ENCODE results near the gene TBKBP1. TPM values are rescaled to one million over a fixed set of nuclear protein-coding genes. Genes with fewer than 3 reads are reported as not detected.

Gene TBKBP1
- total and polyA plus RNA-seq, 4 donors, result 0.25 to 2.0 (median 1.5) TPM

GRCh38 chr17:47718634-47719405 is 24.9 kb downstream of the TBKBP1 start:
- H3K36me3 ChIP-seq (ENCODE audit: control insufficient read depth in 4 of 4, insufficient read depth in 3 of 4, low read depth in 1 of 4, low read length in 3 of 4), result no peaks in the 10 kb centered on the region
- TF ChIP-seq EGR1 (IDR thresholded peaks at IDR 0.05; ENCODE audit: low read depth in 2 of 2) (no peak), TAF1 (conservative IDR thresholded peaks at IDR 0.05) (no peak), REST (IDR thresholded peaks at IDR 0.05) (no peak), GABPA (IDR thresholded peaks at IDR 0.05 in 1 of 2, conservative IDR thresholded peaks at IDR 0.05 in 1 of 2) (no peak), HNF4G (IDR thresholded peaks at IDR 0.05) (no peak), JUND (IDR thresholded peaks at IDR 0.05) (no peak), RXRA (IDR thresholded peaks at IDR 0.05) (no peak), YY1 (IDR thresholded peaks at IDR 0.05) (no peak), FOXA1 (IDR thresholded peaks at IDR 0.05) (no peak), ATF3 (IDR thresholded peaks at IDR 0.05) (no peak), SP1 (IDR thresholded peaks at IDR 0.05) (no peak), NR2F2 (IDR thresholded peaks at IDR 0.05) (no peak), HNF4A (conservative IDR thresholded peaks at IDR 0.05) (no peak), ZBTB33 (IDR thresholded peaks at IDR 0.05) (no peak), CTCF (IDR thresholded peaks at IDR 0.05; ENCODE audit: low read depth, low read length, missing input control) (no peak)
- H3K27ac ChIP-seq (ENCODE audit: low read depth in 1 of 2, low read length in 2 of 2), result no peak overlapping the region
- H3K27me3 ChIP-seq (ENCODE audit: control insufficient read depth in 4 of 4, insufficient read depth in 4 of 4, low read length in 3 of 4), result peaks cover 0 to 9% (median 6%) of the 10 kb centered on the region in 4 donors
- H3K9ac ChIP-seq (ENCODE audit: low read depth in 1 of 2, low read length in 2 of 2), result no peak overlapping the region
- H3K9me3 ChIP-seq (ENCODE audit: control insufficient read depth in 4 of 4, low read length in 3 of 4), result no peaks in the 10 kb centered on the region
- WGBS, result 60% methylated on average over 8 of the region's 8 CpGs
- peaks cover 0 to 4% (median 0%) of the 10 kb centered on the region in 4 donors for H3K4me1 ChIP-seq (ENCODE audit: control insufficient read depth in 4 of 4, insufficient read depth in 4 of 4, low read length in 3 of 4)
- no peak for DNase-seq (ENCODE audit: low spot score)
- H3K4me3 ChIP-seq (ENCODE audit: low read depth in 1 of 3, low read length in 3 of 3), result no peak overlapping the region
